NCI-H510A (cell line): ENCODE data around the gene OR1N2.
"Not testable (repeated sequence)": the region's sequence is repeated elsewhere in the genome, so short reads cannot be mapped to it uniquely, and the experiment has no call there.

Experiments used
- DNase-seq: peaks from one replicate; lab custom pipeline; 2025; lab: John Stamatoyannopoulos, UW

Gene OR1N2, protein sequence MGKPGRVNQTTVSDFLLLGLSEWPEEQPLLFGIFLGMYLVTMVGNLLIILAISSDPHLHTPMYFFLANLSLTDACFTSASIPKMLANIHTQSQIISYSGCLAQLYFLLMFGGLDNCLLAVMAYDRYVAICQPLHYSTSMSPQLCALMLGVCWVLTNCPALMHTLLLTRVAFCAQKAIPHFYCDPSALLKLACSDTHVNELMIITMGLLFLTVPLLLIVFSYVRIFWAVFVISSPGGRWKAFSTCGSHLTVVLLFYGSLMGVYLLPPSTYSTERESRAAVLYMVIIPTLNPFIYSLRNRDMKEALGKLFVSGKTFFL

DNA sequence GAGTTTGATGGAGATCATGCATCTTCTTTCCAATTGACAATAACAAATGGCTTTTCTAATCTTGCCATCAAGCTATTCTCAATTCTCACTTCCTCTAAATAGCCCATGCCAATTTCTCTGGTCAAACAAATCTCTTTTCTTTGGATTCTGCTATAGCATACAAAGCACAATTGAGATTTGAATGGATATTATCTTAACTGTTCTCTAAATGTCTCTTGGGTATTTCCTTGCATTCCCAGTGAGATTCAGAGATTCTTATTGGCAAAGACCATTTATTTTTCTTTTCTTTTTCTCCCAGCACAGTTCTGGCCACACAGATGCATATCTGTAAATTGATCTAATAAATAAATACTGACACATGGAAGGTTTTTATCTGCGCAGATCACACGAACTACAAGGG is at the start of gene OR1N2:
OR1N2 (plus strand) TSS at position 301 of the 400 bp plus-strand sequence. CDS start 100 bp downstream, outside the sequence.
- no peak for DNase-seq

DNA sequence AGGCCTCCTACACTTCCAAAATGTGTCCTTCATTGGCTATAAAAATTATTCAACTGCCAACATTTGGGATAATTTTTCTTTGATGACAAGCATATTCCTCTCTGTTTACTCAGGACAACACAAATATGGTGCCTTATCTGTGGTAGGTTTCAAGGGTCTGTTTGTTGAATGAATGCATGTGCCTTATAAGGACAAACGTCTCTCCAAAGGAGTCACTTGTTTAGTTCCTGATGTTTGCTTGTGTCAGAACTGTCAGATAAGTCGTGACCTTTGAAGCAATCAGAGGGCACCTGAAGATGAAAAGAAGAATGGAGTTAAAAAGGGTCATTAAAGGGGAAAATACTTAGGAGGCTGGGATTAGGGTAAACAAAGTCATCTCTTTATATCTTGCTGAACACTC is 45.9 kb upstream of the OR1N2 start:
- no peak for DNase-seq

DNA sequence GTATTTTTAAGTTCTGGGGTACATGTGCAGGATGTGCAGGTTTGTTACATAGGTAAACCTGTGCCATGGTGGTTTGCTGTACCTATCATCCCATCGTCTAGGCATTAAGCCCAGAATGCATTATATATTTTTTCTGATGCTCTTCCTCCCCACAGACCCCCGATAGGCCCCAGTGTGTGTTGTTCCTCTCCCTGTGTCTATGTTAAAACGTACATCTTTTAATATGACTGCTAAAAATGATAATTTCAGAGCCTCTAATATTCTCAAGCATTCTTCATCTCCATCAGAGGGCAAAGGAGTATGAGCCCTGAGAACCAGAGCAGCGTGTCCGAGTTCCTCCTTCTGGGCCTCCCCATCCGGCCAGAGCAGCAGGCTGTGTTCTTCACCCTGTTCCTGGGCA is 42.4 kb upstream of the OR1N2 start, which contains the start of gene OR1J2:
OR1J2 (plus strand) TSS at position 301 of the 400 bp plus-strand sequence; CDS start at position 301, 0 bp downstream.
- DNase-seq: no peak

DNA sequence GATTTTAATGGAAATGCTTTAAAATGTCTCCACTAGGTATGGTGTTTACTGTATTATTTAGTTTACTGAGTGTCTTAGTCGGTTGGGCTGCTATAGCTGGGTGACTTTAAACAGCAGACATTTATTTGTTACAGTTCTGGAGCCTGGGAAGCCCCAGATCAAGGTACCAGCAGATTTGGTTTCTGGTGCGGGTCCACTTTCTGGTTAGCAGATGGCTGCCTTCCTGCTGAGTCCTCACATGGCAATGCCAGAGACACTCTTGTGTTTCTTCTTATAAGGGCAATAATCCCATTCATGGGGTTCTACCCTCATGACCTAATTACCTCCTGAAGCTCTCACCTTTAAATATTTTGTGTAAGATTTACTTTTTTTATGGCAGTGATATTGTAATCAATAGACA is 34.7 kb upstream of the OR1N2 start:
- no peak for DNase-seq

DNA sequence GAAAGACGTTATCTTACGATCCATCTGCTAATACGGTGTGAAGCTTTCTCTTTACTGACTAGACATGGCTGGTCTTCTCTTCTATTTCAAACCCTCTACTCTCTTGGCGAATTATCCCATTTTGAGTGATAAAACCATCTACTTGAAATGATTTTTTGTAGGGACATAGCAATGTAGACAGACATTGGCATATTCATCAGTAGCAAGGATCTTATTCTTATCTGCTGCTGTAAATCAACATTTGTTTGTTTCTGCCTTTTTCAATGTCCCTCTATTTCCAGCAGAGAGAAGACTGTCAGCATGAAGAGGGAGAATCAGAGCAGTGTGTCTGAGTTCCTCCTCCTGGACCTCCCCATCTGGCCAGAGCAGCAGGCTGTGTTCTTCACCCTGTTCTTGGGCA is 34.1 kb upstream of the OR1N2 start, which contains the start of gene OR1J4:
OR1J4 (plus strand) TSS at position 301 of the 400 bp plus-strand sequence; CDS start at position 301, 0 bp downstream.
- DNase-seq: no peak

DNA sequence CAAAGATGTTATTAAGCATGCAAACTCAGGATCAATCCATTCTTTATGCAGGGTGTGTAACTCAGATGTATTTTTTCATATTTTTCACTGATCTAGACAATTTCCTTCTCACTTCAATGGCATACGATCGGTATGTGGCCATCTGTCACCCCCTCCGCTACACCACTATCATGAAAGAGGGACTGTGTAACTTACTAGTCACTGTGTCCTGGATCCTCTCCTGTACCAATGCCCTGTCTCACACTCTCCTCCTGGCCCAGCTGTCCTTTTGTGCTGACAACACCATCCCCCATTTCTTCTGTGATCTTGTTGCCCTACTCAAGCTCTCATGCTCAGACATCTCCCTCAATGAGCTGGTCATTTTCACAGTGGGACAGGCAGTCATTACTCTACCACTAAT is 33.5 kb upstream of the OR1N2 start:
- no peak for DNase-seq

DNA sequence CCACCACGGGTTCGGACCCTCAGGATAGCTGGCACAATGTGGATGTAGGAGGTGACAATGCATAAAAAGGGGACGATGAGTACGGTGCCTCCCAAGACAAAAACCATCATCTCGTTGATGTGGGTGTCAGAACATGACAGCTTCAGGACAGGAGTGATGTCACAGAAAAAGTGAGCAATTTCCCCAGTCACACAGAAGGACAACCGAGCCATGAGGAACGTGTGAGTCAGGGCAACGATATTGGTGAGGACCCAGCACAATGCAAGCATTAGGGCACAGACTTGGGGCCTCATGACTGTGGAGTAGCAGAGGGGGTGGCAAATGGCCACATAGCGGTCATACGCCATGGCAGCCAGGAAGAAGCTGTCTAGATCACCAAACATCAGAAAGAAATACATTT is 26.3 kb upstream of the OR1N2 start:
- no peak for DNase-seq

DNA sequence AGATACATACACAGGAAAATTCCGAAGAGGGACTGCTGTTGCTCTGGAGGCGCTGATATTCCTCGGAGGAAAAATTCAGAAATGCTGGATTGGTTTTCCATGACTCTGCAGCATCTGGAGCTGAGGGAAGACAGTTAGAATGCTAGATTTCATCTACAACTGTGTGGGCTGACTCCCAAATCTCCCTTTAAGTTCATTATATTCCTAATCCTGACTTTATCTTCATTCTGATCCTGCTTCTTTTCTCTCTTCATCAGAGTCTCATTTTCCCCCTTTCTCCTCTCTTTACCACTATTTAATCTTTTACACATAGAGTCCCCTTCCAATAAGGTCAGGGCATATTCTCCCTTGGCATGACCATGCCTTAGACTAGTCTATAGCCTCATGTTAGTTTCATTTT is 25.7 kb upstream of the OR1N2 start, which contains the start of gene OR1N1:
OR1N1 (minus strand) TSS at position 101 of the 400 bp plus-strand sequence; CDS start at position 101, 0 bp downstream.
- DNase-seq: no peak

DNA sequence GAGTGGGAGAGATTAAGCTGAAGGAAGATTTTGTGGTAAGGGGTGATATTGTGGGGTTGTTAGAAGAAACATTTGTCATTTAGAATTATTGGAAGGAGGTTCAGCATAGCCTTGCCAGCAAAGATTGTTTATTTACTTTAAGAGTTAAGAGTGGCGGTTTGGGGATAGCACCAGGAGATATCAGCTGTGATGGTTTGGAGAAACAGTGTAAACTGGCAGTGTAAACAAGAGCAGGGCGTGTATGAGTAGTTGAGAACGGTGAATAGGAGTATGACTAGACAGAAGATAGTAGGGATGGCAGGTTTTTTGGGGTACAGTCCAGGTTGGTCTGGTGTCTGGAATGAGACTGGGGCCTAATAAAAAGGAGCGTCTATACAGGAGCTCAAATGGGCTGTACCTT is 21.8 kb upstream of the OR1N2 start:
- DNase-seq: not testable (repeated sequence)

DNA sequence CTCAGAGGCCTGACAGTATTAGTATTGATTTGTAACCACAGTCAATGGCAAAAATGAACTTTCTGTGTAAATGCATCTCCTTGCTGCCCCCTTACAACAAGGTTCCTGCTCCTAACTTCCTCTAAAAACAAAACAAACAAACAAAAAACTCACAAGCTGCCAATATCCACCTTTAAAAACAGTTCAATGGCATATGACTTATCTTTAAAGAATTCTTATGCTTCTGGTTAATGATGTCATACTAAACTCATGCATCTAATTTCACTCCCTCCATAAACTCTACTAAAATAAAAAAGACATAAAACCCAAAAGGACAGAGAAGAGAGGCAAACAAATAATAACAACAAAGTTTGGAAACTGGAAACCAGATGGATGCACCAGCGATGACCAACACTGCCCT is 16.8 kb upstream of the OR1N2 start:
- DNase-seq: no peak

DNA sequence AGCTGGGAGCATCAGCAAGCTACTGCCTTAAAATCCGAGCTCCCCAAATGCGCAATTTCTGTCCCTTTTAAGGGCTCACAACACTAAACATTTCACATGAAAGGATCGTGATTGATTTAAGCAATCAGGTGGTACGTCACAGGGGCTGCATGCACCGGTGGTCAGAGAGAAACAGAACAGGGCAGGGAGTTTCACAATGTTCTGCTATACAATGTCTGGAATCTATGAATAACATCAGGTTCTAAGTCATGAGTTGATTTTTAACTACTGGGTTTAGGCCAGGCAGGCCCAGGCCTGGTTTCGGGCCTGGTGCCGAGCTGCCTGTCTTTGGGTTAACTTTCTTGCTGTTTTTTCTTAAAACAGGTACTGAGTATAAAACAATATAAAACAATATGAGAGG is 15.8 kb upstream of the OR1N2 start:
- not testable (repeated sequence) for DNase-seq

DNA sequence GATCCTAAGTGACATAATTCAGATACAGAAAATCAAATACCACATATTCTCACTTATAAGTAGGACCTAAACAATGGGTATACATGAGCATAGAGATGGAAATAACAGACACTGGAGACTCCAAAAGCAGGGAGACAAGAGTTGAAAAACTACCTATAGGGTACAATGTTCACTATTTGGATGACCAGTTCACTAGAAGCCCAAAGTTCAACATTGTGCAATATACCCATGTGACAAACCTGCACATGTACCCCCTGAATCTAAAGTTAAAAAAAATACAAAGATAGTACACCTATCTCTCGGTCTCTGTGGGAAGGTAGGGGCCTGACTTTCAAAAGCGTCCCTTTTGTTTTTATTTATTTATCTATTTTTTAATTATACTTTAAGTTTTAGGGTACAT is 14.2 kb upstream of the OR1N2 start:
- DNase-seq: no peak

DNA sequence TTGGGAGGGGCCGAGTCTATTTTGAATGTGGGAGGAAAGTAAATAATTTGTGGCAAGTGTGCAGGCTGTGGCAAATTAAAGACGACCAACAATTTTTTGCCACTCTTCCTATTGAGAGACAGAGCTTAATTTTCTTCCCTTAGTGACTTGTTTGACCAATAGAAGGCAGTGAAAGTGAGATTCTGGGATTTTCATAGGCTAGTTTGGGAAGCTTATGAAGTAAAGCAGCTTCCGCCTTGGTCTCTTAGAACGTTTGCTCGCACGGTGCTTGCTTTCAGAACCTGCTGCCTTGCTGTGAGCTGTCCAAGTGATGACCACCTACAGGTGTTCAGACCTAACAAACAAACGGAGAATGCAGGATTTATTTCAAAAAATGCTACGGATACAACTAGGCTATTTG is 6.7 kb upstream of the OR1N2 start:
- DNase-seq: no peak

DNA sequence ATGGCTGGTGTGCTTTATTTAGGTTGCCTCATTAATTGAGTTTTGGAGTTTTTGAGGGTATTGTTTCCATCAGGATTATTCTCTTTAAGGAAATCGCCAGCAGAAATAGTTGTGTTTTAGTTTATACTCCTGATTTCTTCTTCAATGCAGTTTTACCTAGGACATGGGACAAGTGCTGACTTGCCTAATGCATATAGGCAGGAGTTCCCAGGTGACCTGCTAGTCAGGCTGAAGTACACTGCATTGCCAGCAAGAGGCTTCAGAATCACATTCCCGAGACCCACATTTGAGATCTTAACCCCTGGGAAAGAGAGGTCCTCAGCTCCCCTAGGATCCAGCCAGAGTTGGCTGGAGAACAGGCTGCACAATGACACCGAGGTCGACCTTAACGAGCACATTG is 1.5 kb upstream of the OR1N2 start:
- DNase-seq: no peak

DNA sequence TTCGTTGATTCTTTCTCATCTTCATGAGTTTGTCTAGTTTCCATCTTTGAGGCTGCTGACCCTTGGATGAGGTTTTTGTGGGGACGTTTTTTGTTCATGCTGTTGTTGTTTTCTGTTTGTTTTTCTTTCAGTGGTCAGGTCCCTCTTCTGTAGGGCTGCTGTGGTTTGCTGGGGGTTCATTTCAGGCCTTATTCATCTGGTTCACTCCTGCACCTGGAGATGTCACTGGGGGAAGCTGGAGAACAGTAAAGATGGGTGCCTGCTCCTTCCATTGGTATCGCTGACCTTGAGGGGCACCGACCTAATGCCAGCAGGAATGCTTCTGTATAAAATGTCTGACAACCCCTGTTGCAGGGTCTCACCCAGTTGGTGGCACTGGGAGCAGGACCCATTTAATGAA is 8.5 kb downstream of the OR1N2 start:
- DNase-seq: no peak

DNA sequence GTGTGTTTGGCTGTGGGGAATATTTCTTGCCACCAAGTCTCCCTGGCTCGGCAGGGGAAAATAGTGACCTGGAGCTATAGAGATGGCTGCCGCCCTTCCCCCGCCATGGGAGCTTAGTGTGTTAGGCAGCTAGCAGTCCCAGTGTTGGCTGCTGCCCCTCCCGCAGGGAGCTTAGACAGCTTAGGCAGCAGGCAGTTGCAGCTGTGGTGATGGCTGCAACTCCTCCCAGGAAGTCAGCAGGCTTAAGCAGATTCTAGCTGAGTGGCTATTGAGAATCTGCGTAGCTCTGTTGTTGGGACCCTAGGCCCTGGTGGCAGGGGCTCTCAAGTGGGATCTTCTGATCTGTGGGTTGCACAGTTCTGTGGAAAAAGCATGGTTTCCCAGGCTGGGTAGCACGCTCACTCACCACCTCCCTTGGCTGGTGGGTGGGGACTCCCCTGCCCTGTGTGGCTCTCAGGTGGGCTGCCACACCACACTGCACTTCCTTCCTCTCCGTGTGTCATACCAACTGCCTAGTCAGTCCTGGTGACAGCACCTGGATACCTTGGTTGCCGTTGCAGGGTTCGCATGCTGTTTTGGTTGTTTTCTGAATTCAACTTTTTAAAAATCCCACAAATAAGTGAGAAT is 9.3 kb downstream of the OR1N2 start:
- no peak for DNase-seq

DNA sequence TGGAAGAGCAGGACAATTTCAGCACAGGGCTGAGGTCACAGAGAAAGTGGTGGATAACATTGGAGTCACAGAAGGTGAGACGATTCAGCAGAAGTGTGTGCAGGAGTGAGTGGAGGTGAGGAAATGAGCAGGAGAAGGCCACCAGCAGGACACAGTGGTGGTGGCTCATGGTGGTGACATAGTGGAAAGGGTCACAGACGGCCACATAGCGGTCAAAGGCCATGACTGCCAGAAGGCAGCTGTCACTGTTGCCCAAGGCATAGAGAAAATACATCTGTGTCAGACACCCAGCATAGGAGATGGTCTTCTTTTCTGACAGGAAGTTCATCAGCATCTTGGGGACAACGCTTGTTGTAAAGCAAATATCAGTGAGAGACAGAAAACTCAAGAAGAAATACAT is 15.0 kb downstream of the OR1N2 start:
- DNase-seq: no peak

DNA sequence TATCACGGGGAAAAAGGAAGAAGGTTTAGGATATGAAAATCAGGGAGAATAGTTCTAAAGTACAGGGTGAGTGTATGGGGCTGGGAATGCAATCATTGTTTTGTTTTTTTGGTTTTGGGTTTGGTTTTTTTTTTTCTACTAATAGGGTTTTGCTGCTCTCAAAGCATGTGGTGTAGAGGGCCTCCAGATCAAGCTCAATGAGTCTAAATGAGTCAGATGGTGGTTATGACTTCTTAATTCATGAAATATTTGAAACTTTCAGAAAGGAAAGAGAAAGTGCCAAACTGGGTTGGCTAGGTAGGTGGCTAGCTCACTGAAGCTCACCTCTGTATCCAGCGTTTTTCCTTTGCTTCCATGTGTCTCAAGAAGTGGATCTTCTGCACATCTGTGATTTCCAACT is 19.5 kb downstream of the OR1N2 start:
- no peak for DNase-seq

DNA sequence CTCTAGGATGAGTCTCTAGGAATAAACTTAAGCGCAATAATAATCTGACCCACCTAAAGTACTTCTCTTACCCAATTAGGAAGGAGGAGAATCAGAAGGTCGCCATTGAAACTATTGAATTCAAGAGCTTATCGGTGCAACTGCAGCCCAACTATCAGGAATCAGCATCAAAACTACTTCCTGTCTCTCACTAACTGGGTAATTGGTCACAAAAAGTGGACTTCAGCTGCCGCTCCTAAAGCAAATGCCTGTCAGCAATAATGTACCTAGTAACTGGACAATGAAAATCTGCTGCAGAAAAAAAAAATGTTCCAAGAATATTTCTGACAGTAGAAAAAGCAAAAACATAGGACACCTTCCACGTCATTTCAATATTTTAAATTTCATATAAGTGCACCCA is 27.0 kb downstream of the OR1N2 start:
- no peak for DNase-seq

DNA sequence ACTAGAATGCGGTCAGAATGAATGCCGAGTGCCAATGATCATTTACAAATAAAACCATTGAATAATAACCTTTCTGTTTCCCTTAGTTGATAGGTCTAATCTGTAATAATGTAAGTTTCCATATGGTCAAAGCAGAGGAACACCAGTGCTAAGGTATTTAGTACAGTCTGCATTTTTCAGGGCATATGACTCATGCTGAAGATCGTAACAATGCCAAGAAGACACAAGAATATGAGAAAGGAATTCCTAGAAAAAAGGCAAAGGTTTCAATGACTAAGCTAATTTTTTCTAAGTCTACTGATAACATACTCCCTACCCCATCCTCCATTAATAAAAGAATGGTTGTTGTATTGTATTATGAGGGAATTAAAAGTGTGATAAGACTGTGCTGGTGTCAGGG is 27.4 kb downstream of the OR1N2 start:
- no peak for DNase-seq

DNA sequence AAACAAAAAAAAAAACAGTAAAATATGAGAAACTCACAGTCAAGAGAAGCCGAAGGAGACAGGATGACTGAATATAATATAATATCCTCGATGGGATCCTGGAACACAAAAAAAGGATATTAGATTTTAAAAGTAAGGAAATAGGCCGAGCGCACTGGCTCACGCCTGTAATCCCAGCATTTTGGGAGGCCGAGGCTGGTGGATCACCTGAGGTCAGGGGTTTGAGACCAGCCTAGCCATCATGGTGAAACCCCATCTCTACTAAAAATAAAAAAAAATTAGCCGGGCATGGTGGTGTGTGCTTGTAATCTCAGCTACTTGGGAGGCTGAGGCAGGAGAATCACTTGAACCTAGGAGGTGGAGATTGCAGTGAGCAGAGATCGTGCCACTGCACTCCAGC is 30.4 kb downstream of the OR1N2 start, which contains the start of gene OR1L8:
OR1L8 (minus strand) TSS at position 101 of the 400 bp plus-strand sequence. CDS start 14,907 bp downstream, outside the sequence.
- not testable (repeated sequence) for DNase-seq
